K562 (cell line): ENCODE results near the gene DTNB. TPM values are rescaled to one million over a fixed set of nuclear protein-coding genes. Genes with fewer than 3 reads are reported as not detected.

Source experiments
- ATAC-seq: fragments of 200-7000 bp; cut with Tn5 transposase; 3 replicates; pipeline ENCODE4 v1.9.1; 2020; ENCODE audit warnings: moderate library complexity
- BruUV-seq: library from RNA; stranded (reverse); fragments of 400-500 nt; replicated peaks from 2 replicates; lab custom pipeline; 2021; lab: Mats Ljungman, UMichigan
- CTCF ChIA-PET: fragments of 300-600 bp; formaldehyde crosslinking; extraction: SDS; loops from one replicate; lab custom pipeline; 2021; ENCODE audit warnings: low intra/inter-chr PET ratio; lab: Yijun Ruan, JAX
- POLR2A ChIA-PET: fragments of 300-600, 350-650 bp; sonication (Branson Sonifier 250); formaldehyde crosslinking; extraction: SDS; loops from one replicate; lab custom pipeline; 2021; ENCODE audit warnings: antibody characterized with exemption, inconsistent platforms; lab: Yijun Ruan, JAX
- DNase-seq, 4 experiments: peaks; one replicate each; pipeline versions ENCODE4 v3.0.0 to v3.0.0-alpha.2; 2011 to 2018; ENCODE audit warnings: low spot score in 3 of 4, mixed read lengths in 3 of 4; ENCODE audit errors: extremely low read depth in 1 of 4
- FAIRE-seq: peaks from 2 replicates; lab custom pipeline; 2011; peaks lifted over from hg19 to GRCh38; lab: Jason Lieb, UNC
- H2AFZ ChIP-seq: 2 replicates; pipeline ENCODE4 v1.6.0; 2011; ENCODE audit warnings: low read depth, low read length, control low read depth, inconsistent platforms
- H3K27ac ChIP-seq: fragments of 200-600 bp; 3 replicates; pipeline ENCODE4 v1.8.0; 2011; ENCODE audit warnings: low read depth, mild to moderate bottlenecking, control low read depth, inconsistent platforms, low read length, moderate library complexity, mixed read lengths; ENCODE audit errors: extremely low read depth
- H3K27me3 ChIP-seq, 2 experiments: fragments of 300-600 bp in 1 of 2; 2 replicates in 1 of 2; 3 replicates in 1 of 2; pipeline versions ENCODE4 v1.6.0 to v1.8.0; 2011; ENCODE audit warnings: inconsistent platforms in 2 of 2, low read length in 2 of 2, mild to moderate bottlenecking in 1 of 2, mixed read lengths in 1 of 2, moderate library complexity in 1 of 2; ENCODE audit not compliant: control insufficient read depth in 2 of 2, insufficient read depth in 2 of 2
- H3K36me3 ChIP-seq: fragments of 300-600 bp; 3 replicates; pipeline ENCODE4 v1.8.0; 2011; ENCODE audit warnings: mild to moderate bottlenecking, low read length, inconsistent platforms; ENCODE audit not compliant: control insufficient read depth, insufficient read depth
- H3K4me1 ChIP-seq, 2 experiments: fragments of 200-600 bp in 1 of 2; replicated peaks in 1 of 2; 2 replicates in 1 of 2; 3 replicates in 1 of 2; pipeline versions ENCODE4 v1.5.1 to v1.8.0; 2011; ENCODE audit warnings: inconsistent platforms in 2 of 2, low read length in 2 of 2, mild to moderate bottlenecking in 1 of 2, mixed read lengths in 1 of 2, moderate library complexity in 1 of 2; ENCODE audit not compliant: control insufficient read depth in 2 of 2, insufficient read depth in 2 of 2
- H3K4me2 ChIP-seq: 2 replicates; pipeline ENCODE4 v1.6.1; 2011; ENCODE audit warnings: low read length, control low read depth, inconsistent platforms, mixed read lengths; ENCODE audit not compliant: insufficient read depth
- H3K4me3 ChIP-seq: fragments of 200-600 bp; sonication (generic), shearing (Covaris generic); 2 replicates; pipeline ENCODE4 v1.5.1; 2016; ENCODE audit warnings: control low read depth, inconsistent platforms
- H3K79me2 ChIP-seq: fragments of 200-600 bp; 3 replicates; pipeline ENCODE4 v1.8.0; 2011; ENCODE audit warnings: low read length, inconsistent platforms; ENCODE audit not compliant: control insufficient read depth, insufficient read depth
- H3K9ac ChIP-seq, 2 experiments: 2 replicates each; pipeline versions ENCODE4 v1.6.0 to v1.6.1; 2011; ENCODE audit warnings: low read depth in 2 of 2, low read length in 2 of 2, control low read depth in 1 of 2, inconsistent platforms in 1 of 2, mild to moderate bottlenecking in 1 of 2, mixed read lengths in 1 of 2; ENCODE audit not compliant: insufficient read depth in 1 of 2
- H3K9me1 ChIP-seq: one replicate; pipeline ENCODE4 v1.6.0; 2011; ENCODE audit warnings: inconsistent platforms, mild to moderate bottlenecking, low read length, moderate library complexity; ENCODE audit not compliant: control insufficient read depth, insufficient read depth
- H3K9me3 ChIP-seq: replicated peaks from 2 replicates; pipeline ENCODE4 v1.5.1; 2011; ENCODE audit warnings: low read depth, low read length, inconsistent platforms; ENCODE audit not compliant: control insufficient read depth, insufficient read depth
- H4K20me1 ChIP-seq: replicated peaks from 2 replicates; pipeline ENCODE4 v1.6.1; 2011; ENCODE audit warnings: low read length, inconsistent platforms, mixed read lengths; ENCODE audit not compliant: control insufficient read depth, insufficient read depth
- FOXA1 ChIP-seq: fragments of 450-650 bp; IDR thresholded peaks from 2 replicates; pipeline ENCODE4 v1.6.1; 2016; ENCODE audit warnings: mild to moderate bottlenecking, borderline replicate concordance
- MTF1 ChIP-seq: fragments of 250-450 bp; sonication (Bioruptor Pico); IDR thresholded peaks from 2 replicates; pipeline ENCODE4 v1.9.0; 2021; ENCODE audit warnings: moderate library complexity, mild to moderate bottlenecking, inconsistent platforms, borderline replicate concordance
- TFAM ChIP-seq: fragments of 250-450 bp; sonication (Bioruptor Pico); conservative IDR thresholded peaks from 2 replicates; pipeline ENCODE4 v1.5.0; 2021; ENCODE audit warnings: mild to moderate bottlenecking, moderate library complexity
- ZFPM2 ChIP-seq: fragments of 250-450 bp; sonication (Bioruptor Pico); IDR thresholded peaks from 2 replicates; pipeline ENCODE4 v1.5.1; 2022; ENCODE audit warnings: mild to moderate bottlenecking
- ZNF12 ChIP-seq: sonication (generic); formaldehyde crosslinking; IDR thresholded peaks from 2 replicates; pipeline ENCODE4 v1.4.0; 2020; ENCODE audit warnings: mild to moderate bottlenecking, missing genetic modification reagents
- WGBS: fragments of 100-300 bp; shearing (Covaris generic); methylation state at CpG from one replicate; pipeline ENCODE4 v1.1.6; 2016; ENCODE audit warnings: low coverage, mixed read lengths; ENCODE audit not compliant: insufficient coverage; ENCODE audit errors: missing lambda C conversion rate; 5-methylcytosine and 5-hydroxymethylcytosine counted together
- in situ Hi-C: fragments of 300-500 bp; cut with MboI; formaldehyde crosslinking; loops from 4 replicates; pipeline ENCODE4 v1.15.0; 2018; ENCODE audit warnings: inconsistent platforms, mixed read lengths
- intact Hi-C: fragments of 100-400 bp; cut with micrococcal nuclease; formaldehyde crosslinking; loops from 2 replicates; pipeline ENCODE4 v1.14.2; 2022
- polyA plus RNA-seq, 8 experiments: library from polyadenylated mRNA; depleted of rRNA in 4 of 8; stranded (reverse) in 5 of 8; unstranded in 3 of 8; fragments of >200 nt; fragmentation: Nextera tagmentation in 2 of 8; fragmentation: Illumina TruSeq in 1 of 8; extraction: Ambion mirVana in 2 of 8; extraction: Trizol in 1 of 8; gene quantifications; 2 replicates each; pipeline versions ENCODE4 v1.2.1 to v1.2.3, GENCODE V29; 2011 to 2014; ENCODE audit warnings: inconsistent platforms in 1 of 8, missing spikeins in 1 of 8
- total RNA-seq, 7 experiments: library from RNA; depleted of rRNA in 6 of 7; stranded (reverse); fragments of >200 nt in 6 of 7; fragmentation: Illumina TruSeq in 2 of 7; extraction: Trizol in 2 of 7; gene quantifications; 2 replicates each; pipeline versions ENCODE4 v1.2.1 to v1.2.3, GENCODE V29; 2011 to 2021; ENCODE audit warnings: low replicate concordance in 1 of 7
- TF ChIP-seq, protein P1 (sequence below): sonication (generic); formaldehyde crosslinking; IDR thresholded peaks from 2 replicates; pipeline ENCODE4 v1.8.1; 2022; ENCODE audit warnings: missing genetic modification reagents

The DTNB gene
- total and polyA plus RNA-seq, 9 of the 15 experiments (the other 6 are each of a cell fraction or from before 2014, with no cell fraction given), result 0.18 to 2.0 (median 0.77) TPM; not detected in 2

GRCh38 chr2:25410370-25410769 is 263.0 kb downstream of the DTNB start:
- no peaks in the 10 kb centered on the region for H3K79me2 ChIP-seq
- H3K4me3 ChIP-seq, result no peak overlapping the region
- in situ Hi-C loops (no loop called here), intact Hi-C loops (no loop called here)
- no peak for FAIRE-seq
- H3K4me1 ChIP-seq, result no peaks in the 10 kb centered on the region
- ChIA-PET CTCF (no interaction called here), POLR2A (no interaction called here)
- H3K9me3 ChIP-seq, result no peaks in the 10 kb centered on the region; the same call in 1 of the 2 replicates
- no peak for DNase-seq
- H3K9ac ChIP-seq, result no peak overlapping the region
- no peak for ATAC-seq
- WGBS, result 0% methylated on average over 6 of the region's 6 CpGs
- no peaks in the 10 kb centered on the region for H3K9me1 ChIP-seq
- no peak for TF ChIP-seq MTF1
- TF ChIP-seq, protein P1, sequence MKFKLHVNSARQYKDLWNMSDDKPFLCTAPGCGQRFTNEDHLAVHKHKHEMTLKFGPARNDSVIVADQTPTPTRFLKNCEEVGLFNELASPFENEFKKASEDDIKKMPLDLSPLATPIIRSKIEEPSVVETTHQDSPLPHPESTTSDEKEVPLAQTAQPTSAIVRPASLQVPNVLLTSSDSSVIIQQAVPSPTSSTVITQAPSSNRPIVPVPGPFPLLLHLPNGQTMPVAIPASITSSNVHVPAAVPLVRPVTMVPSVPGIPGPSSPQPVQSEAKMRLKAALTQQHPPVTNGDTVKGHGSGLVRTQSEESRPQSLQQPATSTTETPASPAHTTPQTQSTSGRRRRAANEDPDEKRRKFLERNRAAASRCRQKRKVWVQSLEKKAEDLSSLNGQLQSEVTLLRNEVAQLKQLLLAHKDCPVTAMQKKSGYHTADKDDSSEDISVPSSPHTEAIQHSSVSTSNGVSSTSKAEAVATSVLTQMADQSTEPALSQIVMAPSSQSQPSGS (CRISPR knock-in tag), result no peak
- TF ChIP-seq TFAM (CRISPR knock-in tag), result no peak
- no peak for TF ChIP-seq ZFPM2 (CRISPR knock-in tag)
- TF ChIP-seq ZNF12, result no peak
- no peak overlapping the region for H2AFZ ChIP-seq
- no peak overlapping the region for H3K27ac ChIP-seq
- H3K4me2 ChIP-seq, result no peak overlapping the region
- no peaks in the 10 kb centered on the region for H3K36me3 ChIP-seq
- no TSS peak for BruUV-seq
- H3K27me3 ChIP-seq, result peaks cover 5 to 16% of the 10 kb centered on the region in 2 experiments; a peak in 4 of 5 replicates
- H4K20me1 ChIP-seq, result no peaks in the 10 kb centered on the region

DNA sequence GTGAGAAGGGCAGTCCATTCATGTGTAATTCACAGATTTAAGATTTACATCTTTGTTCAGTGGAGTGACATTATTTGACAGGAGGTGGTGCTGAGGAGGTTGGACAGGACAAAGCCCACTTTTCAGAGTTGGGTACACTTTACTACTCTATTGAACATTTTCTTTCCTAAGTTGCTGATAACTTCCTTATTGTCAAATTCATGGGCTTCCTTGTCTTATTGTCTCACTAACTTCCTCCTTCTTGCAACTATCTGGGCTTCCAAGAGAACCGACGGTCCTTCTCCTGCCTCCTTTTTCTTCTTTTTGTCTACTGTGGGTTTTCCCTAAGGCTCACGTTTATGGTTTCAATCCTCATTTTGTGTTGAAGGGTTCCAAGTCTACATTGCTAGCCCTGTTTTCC is 263.9 kb downstream of the DTNB start:
- H3K4me2 ChIP-seq, result no peak overlapping the region
- H3K36me3 ChIP-seq, result no peaks in the 10 kb centered on the region
- H4K20me1 ChIP-seq, result no peaks in the 10 kb centered on the region
- BruUV-seq, result no TSS peak
- intact Hi-C loops, result no loop called here
- H3K9ac ChIP-seq, result no peak overlapping the region
- ChIA-PET CTCF (no interaction called here), POLR2A (no interaction called here)
- in situ Hi-C loops, result no loop called here
- H3K4me3 ChIP-seq, result no peak overlapping the region
- H3K27ac ChIP-seq, result no peak overlapping the region
- FAIRE-seq (no peak), ATAC-seq (no peak), DNase-seq (no peak)
- H2AFZ ChIP-seq, result no peak overlapping the region
- WGBS, result 5% methylated on average over 2 of the region's 3 CpGs
- H3K9me3 ChIP-seq, result no peaks in the 10 kb centered on the region; the same call in 1 of the 2 replicates
- no peaks in the 10 kb centered on the region for H3K79me2 ChIP-seq
- peaks cover 7 to 17% of the 10 kb centered on the region in 2 experiments for H3K27me3 ChIP-seq
- TF ChIP-seq FOXA1, result no peak
- no peaks in the 10 kb centered on the region for H3K9me1 ChIP-seq
- H3K4me1 ChIP-seq, result no peaks in the 10 kb centered on the region
